Endothelial cell of umbilical vein (primary cell): ENCODE data around the gene PDZD4. TPM values are rescaled to one million over a fixed set of nuclear protein-coding genes. Genes with fewer than 3 reads are reported as not detected.

Experiments used
- BruUV-seq: library from RNA; stranded (reverse); fragments of 400-500 nt; replicated peaks from 2 replicates; lab custom pipeline; 2021; lab: Mats Ljungman, UMichigan
- CTCF ChIA-PET: fragments of 300-600, 350-600 bp; sonication (Branson Sonifier 250); formaldehyde crosslinking; loops from one replicate; lab custom pipeline; 2021; ENCODE audit warnings: antibody characterized with exemption, inconsistent platforms; lab: Charles Lee
- POLR2A ChIA-PET: fragments of 300-600, 350-600 bp; sonication (Branson Sonifier 250); formaldehyde crosslinking; loops from one replicate; lab custom pipeline; 2021; ENCODE audit warnings: antibody characterized with exemption, inconsistent platforms; lab: Charles Lee
- DNase-seq: peaks from one replicate; pipeline ENCODE4 v3.0.0-alpha.2; 2011; ENCODE audit warnings: low read depth, low spot score
- FAIRE-seq: peaks from 2 replicates; lab custom pipeline; 2011; peaks lifted over from hg19 to GRCh38; lab: Jason Lieb, UNC
- H2AFZ ChIP-seq: 2 replicates; pipeline ENCODE4 v1.6.0; 2012; ENCODE audit warnings: low read depth, low read length, control low read depth, inconsistent platforms
- H3K27ac ChIP-seq: 2 replicates; pipeline ENCODE4 v1.5.1; 2011; ENCODE audit warnings: low read depth, mild to moderate bottlenecking, control low read depth, low read length, moderate library complexity; ENCODE audit not compliant: insufficient read depth
- H3K27me3 ChIP-seq, 2 experiments: 2 replicates each; pipeline versions ENCODE4 v1.6.0 to v1.6.1; 2011; ENCODE audit warnings: low read length in 2 of 2, mixed read lengths in 1 of 2; ENCODE audit not compliant: control insufficient read depth in 2 of 2, insufficient read depth in 2 of 2
- H3K36me3 ChIP-seq, 2 experiments: 2 replicates in 1 of 2; 3 replicates in 1 of 2; pipeline ENCODE4 v1.5.1; 2011; ENCODE audit warnings: low read length in 2 of 2, mild to moderate bottlenecking in 1 of 2, moderate library complexity in 1 of 2; ENCODE audit not compliant: control insufficient read depth in 2 of 2, insufficient read depth in 2 of 2; ENCODE audit errors: extremely low read depth in 1 of 2
- H3K4me1 ChIP-seq: 3 replicates; pipeline ENCODE4 v1.5.1; 2011; ENCODE audit warnings: mild to moderate bottlenecking, low read length; ENCODE audit not compliant: control insufficient read depth, insufficient read depth; ENCODE audit errors: extremely low read depth
- H3K4me2 ChIP-seq: 2 replicates; pipeline ENCODE4 v1.6.1; 2011; ENCODE audit warnings: low read length, control low read depth, mixed read lengths; ENCODE audit not compliant: insufficient read depth
- H3K4me3 ChIP-seq, 3 experiments: fragments of 200-600 bp in 1 of 3; sonication (generic), shearing (Covaris generic) in 1 of 3; replicated peaks in 1 of 3; 2 replicates each; pipeline ENCODE4 v1.5.1; 2011 to 2016; ENCODE audit warnings: control low read depth in 3 of 3, low read length in 3 of 3, mild to moderate bottlenecking in 2 of 3, inconsistent platforms in 1 of 3, low read depth in 1 of 3, moderate library complexity in 1 of 3; ENCODE audit not compliant: insufficient read depth in 1 of 3
- H3K79me2 ChIP-seq: 2 replicates; pipeline ENCODE4 v1.6.0; 2012; ENCODE audit warnings: low read length, inconsistent platforms; ENCODE audit not compliant: control insufficient read depth, insufficient read depth
- H3K9ac ChIP-seq: replicated peaks from 2 replicates; pipeline ENCODE3; 2011; ENCODE audit warnings: low read length, control low read depth; ENCODE audit not compliant: insufficient read depth; ENCODE audit errors: extremely low read depth
- H3K9me1 ChIP-seq: replicated peaks from 3 replicates; pipeline ENCODE4 v1.6.0; 2011; ENCODE audit warnings: mild to moderate bottlenecking, low read length; ENCODE audit not compliant: control insufficient read depth, insufficient read depth; ENCODE audit errors: extremely low read depth
- H3K9me3 ChIP-seq: replicated peaks from 2 replicates; pipeline ENCODE4 v1.5.1; 2012; ENCODE audit warnings: low read length, inconsistent platforms; ENCODE audit not compliant: control insufficient read depth, insufficient read depth
- H4K20me1 ChIP-seq: replicated peaks from 2 replicates; pipeline ENCODE3; 2011; ENCODE audit warnings: mild to moderate bottlenecking, low read length; ENCODE audit not compliant: control insufficient read depth, insufficient read depth; ENCODE audit errors: extremely low read depth
- CTCF ChIP-seq, 2 donors: IDR thresholded peaks; 1 replicate in 1 of 2; 2 replicates in 1 of 2; pipeline ENCODE4 v1.5.1; 2011; ENCODE audit warnings: low read length in 2 of 2, mild to moderate bottlenecking in 2 of 2, moderate library complexity in 2 of 2, control low read depth in 1 of 2, inconsistent platforms in 1 of 2, low read depth in 1 of 2; ENCODE audit not compliant: insufficient read depth in 1 of 2; ENCODE audit errors: extremely low read depth in 1 of 2
- EZH2 ChIP-seq: IDR thresholded peaks from 2 replicates; pipeline ENCODE4 v1.6.1; 2012; ENCODE audit warnings: borderline replicate concordance, low read depth, mild to moderate bottlenecking, moderate library complexity, low read length, inconsistent platforms; ENCODE audit not compliant: severe bottlenecking
- FOS ChIP-seq: IDR thresholded peaks from 2 replicates; pipeline ENCODE4 v1.6.1; 2011; ENCODE audit warnings: mild to moderate bottlenecking, low read length, moderate library complexity, borderline replicate concordance; ENCODE audit not compliant: insufficient read depth
- GATA2 ChIP-seq: IDR thresholded peaks from 2 replicates; pipeline ENCODE4 v1.7.0; 2011; ENCODE audit warnings: low read depth, mild to moderate bottlenecking, moderate library complexity, mixed read lengths, low read length; ENCODE audit not compliant: insufficient read length, insufficient read depth
- JUN ChIP-seq: IDR thresholded peaks from 2 replicates; pipeline ENCODE4 v1.6.1; 2011; ENCODE audit warnings: borderline replicate concordance, low read depth; ENCODE audit not compliant: insufficient read length, insufficient read depth
- MYC ChIP-seq: IDR thresholded peaks from one replicate; pipeline ENCODE4 v1.6.1; 2011; ENCODE audit warnings: mild to moderate bottlenecking, low read depth, low read length
- POLR2A ChIP-seq: IDR thresholded peaks from 2 replicates; pipeline ENCODE4 v1.6.1; 2012; ENCODE audit warnings: low read depth, mild to moderate bottlenecking, control low read depth, low read length
- POLR2AphosphoS5 ChIP-seq: IDR thresholded peaks from 2 replicates; pipeline ENCODE4 v1.6.1; 2012; ENCODE audit warnings: low read depth, mild to moderate bottlenecking, control low read depth, low read length, moderate library complexity; ENCODE audit not compliant: insufficient read depth
- dilution Hi-C: fragments of 300-500 bp; cut with MboI; formaldehyde crosslinking; loops from one replicate; pipeline ENCODE4 v1.15.0; 2019; ENCODE audit warnings: low sequenced_read_pairs; ENCODE audit not compliant: extremely low pct_ligation_motif_present
- intact Hi-C: fragments of 100-400 bp; cut with micrococcal nuclease; formaldehyde crosslinking; loops from one replicate; pipeline ENCODE4 v1.10.0; 2022
- polyA plus RNA-seq, 4 experiments: library from polyadenylated mRNA; depleted of rRNA in 3 of 4; stranded (reverse) in 3 of 4; unstranded in 1 of 4; fragments of >200 nt; gene quantifications; 2 replicates each; pipeline versions ENCODE4 v1.2.1 to v1.2.3, GENCODE V29; 2011 to 2012; ENCODE audit warnings: missing spikeins in 1 of 4
- total RNA-seq: library from RNA; stranded (reverse); gene quantifications from 2 replicates; pipeline ENCODE4 v1.2.3, GENCODE V29; 2021
- TF ChIP-seq, protein P1 (sequence below): IDR thresholded peaks from 2 replicates; pipeline ENCODE4 v1.6.1; 2011; ENCODE audit not compliant: insufficient read depth, insufficient read length

PDZD4 gene
- total and polyA plus RNA-seq, 2 donors (not counting 3 experiments of a cell fraction or from before 2014, with no cell fraction given): 0.07 to 0.09 TPM

GRCh38 chrX:153789654-153790053 lies 40.7 kb downstream of the PDZD4 start:
- FAIRE-seq (no peak), DNase-seq (no peak)
- H3K9me3 ChIP-seq: no peaks in the 10 kb centered on the region
- peaks cover 6% of the 10 kb centered on the region for H3K4me1 ChIP-seq
- ChIA-PET POLR2A (no interaction called here), CTCF (no interaction called here)
- dilution Hi-C loops: no loop called here
- H3K79me2 ChIP-seq: peaks cover 34% of the 10 kb centered on the region
- H3K9ac ChIP-seq: no peak overlapping the region
- no peaks in the 10 kb centered on the region for H3K9me1 ChIP-seq
- H3K4me3 ChIP-seq: no peak overlapping the region
- TF ChIP-seq MYC (no peak), CTCF (IDR thresholded peaks at IDR 0.05; ENCODE audit: extremely low read depth in 1 of 2, insufficient read depth in 1 of 2, low read depth in 1 of 2, low read length in 2 of 2) (no peak), EZH2 (no peak), FOS (no peak), POLR2A (no peak), POLR2AphosphoS5 (no peak), GATA2 (no peak), JUN (no peak)
- TF ChIP-seq, protein P1, sequence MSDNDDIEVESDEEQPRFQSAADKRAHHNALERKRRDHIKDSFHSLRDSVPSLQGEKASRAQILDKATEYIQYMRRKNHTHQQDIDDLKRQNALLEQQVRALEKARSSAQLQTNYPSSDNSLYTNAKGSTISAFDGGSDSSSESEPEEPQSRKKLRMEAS: no peak
- intact Hi-C loops: loop anchor here (10.0 kb wide), 1 partner anchor 85 kb away; no protein-coding TSS in a partner anchor
- H3K36me3 ChIP-seq: peaks cover 0 to 18% of the 10 kb centered on the region in 2 experiments
- no peak overlapping the region for H2AFZ ChIP-seq
- H3K27ac ChIP-seq: no peak overlapping the region
- H3K27me3 ChIP-seq: no peaks in the 10 kb centered on the region
- H3K4me2 ChIP-seq: no peak overlapping the region
- no peaks in the 10 kb centered on the region for H4K20me1 ChIP-seq
- no TSS peak for BruUV-seq
